ENCODE results near the gene PDXDC1.
"Not testable (repeated sequence)": the region's sequence is repeated elsewhere in the genome, so short reads cannot be mapped to it uniquely, and the experiment has no call there.

PDXDC1 gene

DNA sequence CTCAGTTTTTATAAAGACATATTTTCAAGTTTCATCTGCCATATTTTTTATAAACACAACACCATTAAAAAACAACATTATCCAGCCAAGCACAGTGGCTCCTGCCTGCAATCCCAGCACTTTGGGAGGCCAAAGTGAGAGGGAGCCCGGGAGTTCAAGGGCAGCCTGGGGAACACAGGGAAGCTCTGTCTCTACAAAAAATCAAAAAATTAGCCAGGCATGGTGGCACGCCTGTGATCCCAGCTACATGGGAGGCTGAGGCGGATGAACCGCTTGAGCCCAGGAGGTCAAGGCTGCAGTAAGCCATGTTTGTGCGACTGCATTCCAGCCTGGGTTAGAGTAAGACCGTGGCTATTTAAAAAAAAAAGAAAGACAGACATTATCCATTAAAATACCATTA is 98.3 kb downstream of the PDXDC1 start:
- H3K4me3 ChIP-seq (ENCODE audit: low read depth, low read length) = no peak overlapping the region
- DNase-seq (ENCODE audit: low read depth) = no peak
- TF ChIP-seq, protein P1, sequence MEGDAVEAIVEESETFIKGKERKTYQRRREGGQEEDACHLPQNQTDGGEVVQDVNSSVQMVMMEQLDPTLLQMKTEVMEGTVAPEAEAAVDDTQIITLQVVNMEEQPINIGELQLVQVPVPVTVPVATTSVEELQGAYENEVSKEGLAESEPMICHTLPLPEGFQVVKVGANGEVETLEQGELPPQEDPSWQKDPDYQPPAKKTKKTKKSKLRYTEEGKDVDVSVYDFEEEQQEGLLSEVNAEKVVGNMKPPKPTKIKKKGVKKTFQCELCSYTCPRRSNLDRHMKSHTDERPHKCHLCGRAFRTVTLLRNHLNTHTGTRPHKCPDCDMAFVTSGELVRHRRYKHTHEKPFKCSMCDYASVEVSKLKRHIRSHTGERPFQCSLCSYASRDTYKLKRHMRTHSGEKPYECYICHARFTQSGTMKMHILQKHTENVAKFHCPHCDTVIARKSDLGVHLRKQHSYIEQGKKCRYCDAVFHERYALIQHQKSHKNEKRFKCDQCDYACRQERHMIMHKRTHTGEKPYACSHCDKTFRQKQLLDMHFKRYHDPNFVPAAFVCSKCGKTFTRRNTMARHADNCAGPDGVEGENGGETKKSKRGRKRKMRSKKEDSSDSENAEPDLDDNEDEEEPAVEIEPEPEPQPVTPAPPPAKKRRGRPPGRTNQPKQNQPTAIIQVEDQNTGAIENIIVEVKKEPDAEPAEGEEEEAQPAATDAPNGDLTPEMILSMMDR (conservative IDR thresholded peaks at IDR 0.05; ENCODE audit: low read depth, low read length) = no peak

DNA sequence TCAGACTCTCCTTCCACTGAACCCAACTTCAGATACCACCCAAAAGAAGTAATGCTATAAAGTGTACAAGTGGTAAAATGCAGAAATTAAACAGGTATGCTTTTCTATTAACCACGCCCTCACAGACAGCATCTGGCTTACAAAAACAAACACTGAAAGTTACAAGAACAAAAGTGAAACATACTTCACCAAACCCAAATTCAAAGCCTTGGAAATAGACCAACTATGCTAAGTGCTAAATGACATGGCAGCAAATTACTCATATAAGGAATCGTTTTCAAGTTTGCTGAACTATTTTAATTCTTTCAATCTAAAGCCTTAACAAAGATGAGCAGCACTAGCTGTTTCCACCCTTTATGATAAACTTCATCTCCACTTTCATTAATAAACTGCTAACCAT is 101.3 kb downstream of the PDXDC1 start:
- not testable (repeated sequence) for H3K4me3 ChIP-seq (ENCODE audit: low read depth, low read length); DNase-seq (ENCODE audit: low read depth)

DNA sequence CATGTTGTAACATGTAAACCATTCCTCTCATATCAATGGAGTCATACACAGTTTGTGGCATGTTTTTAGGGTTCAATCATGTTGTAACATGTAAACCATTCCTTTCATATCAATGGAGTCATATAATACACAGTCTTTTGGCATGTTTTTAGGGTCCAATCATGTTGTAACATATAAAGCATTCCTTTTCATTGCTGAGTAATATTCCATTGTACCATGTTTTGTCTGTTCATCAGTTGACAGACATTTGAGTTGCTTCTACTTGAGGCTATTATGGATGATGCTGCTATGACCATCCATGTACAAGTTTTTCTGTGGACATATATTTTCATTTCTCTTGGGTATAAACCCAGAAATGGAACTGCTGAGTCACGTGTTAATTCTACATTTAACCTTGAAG is 106.1 kb downstream of the PDXDC1 start:
- DNase-seq (ENCODE audit: low read depth); H3K4me3 ChIP-seq (ENCODE audit: low read depth, low read length): not testable (repeated sequence)

DNA sequence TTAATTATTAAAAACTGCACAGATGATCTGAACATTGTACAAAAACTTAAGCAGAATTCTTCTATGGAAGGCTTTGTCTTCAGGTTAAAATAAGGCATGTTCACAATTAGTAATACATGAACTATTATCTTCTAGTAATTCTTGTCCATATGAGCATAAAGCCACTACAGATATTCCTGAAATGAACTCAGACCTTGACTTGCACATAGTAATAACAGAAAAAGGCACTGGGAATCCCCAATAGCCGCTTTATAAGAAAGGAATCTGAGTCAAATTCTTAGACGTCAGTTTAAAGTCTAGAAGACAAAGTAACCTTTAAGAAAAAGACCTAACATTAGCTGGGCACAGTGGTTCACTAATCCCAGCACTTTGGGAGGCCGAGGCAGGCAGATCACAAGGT is 108.0 kb downstream of the PDXDC1 start:
- not testable (repeated sequence) for DNase-seq (ENCODE audit: low read depth); H3K4me3 ChIP-seq (ENCODE audit: low read depth, low read length)

DNA sequence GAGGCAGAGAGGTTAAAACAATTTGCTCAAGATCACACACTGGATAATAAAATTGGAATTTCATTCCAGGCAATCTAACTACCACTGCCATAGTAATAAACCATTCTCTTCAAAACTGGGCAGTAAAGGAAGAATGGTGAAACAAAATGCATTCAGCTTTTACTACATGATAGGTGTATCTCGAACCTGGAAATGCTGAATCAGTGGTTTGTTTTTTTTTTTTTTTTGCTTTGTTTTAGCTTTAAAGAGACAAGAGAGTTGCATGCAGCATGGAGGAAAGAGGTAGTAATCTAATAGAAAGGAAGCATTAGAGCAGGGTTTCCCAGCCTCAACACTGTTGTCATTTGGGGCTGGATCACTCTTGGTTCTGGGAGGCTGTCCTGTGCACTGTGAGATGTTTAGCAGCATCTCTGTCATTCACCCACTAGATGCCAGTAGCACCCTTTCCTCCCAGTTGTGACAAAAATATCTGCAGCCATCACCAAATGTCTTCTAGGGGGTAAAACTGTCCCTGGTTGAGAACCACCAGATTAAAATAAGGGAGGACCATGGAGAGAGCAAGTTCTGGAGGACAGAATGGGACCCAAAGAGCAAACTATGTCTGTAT is 115.9 kb downstream of the PDXDC1 start:
- not testable (repeated sequence) for H3K4me3 ChIP-seq (ENCODE audit: low read depth, low read length); DNase-seq (ENCODE audit: low read depth)
- TF ChIP-seq, protein P1 (conservative IDR thresholded peaks at IDR 0.05; ENCODE audit: low read depth, low read length) = peak; percentile 15

DNA sequence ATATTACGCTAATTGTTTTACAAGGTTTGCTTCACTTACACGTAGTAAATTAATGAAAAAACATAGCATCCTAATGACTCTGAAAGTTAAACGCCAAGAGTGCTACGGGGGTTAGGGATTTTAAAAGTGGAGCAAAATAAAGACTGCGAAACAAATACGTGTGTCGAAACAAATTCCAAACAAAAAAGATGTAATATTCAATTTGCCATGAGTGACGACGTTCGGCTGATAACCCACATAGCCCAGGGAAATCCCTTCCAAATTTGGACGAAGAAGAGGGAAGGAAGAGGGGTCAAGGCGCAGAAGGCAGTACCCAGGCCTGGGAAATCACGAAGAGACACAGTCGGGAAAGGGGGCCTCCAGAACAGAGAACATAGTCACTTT is 118.7 kb downstream of the PDXDC1 start:
- not testable (repeated sequence) for DNase-seq (ENCODE audit: low read depth)
- peak overlapping the region; percentile 84 for H3K4me3 ChIP-seq (ENCODE audit: low read depth, low read length)

DNA sequence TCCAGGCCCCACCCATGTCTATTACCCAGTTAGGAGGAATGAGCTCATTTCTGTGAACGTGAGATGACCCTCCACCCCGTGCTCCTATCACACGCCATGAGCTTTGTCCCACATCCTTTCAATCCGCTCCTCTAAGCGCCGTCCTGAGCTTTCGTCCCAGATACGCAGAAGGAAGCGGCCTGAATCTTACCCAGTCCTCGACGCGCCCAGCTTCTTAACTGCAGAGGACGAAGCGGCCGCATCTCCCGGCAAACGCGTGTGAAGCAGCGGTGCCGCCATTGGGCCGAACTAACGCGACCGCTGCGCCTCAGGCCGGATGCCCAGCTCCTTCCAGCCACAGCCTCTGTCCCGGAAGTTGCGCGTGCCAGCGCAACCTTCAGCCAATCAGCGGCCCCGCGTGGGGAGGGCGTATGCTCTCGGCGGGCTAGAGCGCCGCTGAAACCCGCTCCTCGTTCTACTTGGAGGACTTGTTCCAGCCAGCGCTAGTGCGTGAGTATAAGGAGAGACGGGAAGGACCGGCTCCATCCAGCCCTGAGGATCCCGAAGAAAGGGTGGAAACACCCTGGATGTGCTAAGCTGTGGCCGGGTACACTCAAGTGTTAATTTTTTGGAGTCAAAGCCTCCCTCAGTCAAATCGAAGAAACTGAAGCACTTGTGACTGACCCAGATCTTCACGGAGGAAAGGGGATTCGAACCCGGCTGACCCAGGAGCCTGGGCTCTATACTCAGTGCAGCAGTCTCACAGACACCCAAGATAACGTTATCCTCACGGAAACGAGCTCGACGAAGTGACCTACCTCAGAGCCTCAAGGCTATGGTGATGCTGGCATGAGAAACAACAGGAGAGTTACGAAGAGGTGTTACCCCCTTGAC is 119.4 kb downstream of the PDXDC1 start, which contains the start of gene RRN3:
Gene RRN3, minus strand, starts transcription at position 318 of the 873 bp plus-strand sequence. Its CDS starts 39 bp downstream, at position 279.
- peak; percentile 94 for DNase-seq (ENCODE audit: low read depth)
- peak within 1 kb of the TSS; percentile 84 for H3K4me3 ChIP-seq (ENCODE audit: low read depth, low read length)

DNA sequence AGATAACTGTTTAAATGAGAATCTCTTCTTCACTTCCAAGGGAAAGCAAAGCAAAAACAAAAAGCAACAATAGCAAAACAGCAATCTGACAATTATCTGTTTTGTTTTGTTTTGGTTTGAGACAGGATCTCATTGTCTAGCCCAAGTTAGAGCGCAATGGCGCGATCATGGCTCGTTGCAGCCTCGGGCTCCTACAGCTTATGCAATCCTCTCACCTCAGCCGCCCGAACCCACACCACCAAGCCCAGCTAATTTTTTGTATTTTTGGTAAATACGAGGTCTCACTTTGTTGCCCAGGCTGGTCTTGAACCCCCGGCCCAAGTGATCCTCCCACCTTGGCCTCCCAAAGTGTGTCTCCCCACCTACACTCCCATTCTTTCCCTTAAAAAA is 121.8 kb downstream of the PDXDC1 start:
- not testable (repeated sequence) for DNase-seq (ENCODE audit: low read depth); H3K4me3 ChIP-seq (ENCODE audit: low read depth, low read length)

DNA sequence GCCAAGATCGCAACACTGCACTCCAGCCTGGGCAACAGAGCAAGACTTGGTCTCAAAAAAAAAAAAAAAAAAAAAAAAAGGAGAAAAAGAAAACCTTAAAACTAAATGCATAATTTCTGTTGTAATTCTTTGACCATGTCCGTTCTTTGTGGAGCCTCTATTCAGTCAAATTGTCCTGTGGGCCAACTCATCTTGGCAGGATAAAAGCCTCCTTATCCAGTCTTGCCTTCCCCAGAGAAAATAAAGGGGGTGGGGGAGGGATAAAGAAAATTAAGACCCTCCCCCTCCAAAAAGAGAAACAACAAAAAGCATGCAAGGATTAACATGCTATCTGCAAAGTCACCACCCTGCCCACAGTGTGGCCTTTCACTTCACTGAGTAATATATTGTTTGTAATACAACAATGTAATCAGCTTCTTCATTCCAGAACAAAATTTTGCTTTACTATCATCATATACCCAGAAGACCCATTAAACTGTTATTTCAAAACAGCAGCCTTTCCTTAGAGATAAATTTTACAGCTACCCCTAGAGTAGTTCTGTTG is 124.6 kb downstream of the PDXDC1 start:
- not testable (repeated sequence) for DNase-seq (ENCODE audit: low read depth); H3K4me3 ChIP-seq (ENCODE audit: low read depth, low read length)

DNA sequence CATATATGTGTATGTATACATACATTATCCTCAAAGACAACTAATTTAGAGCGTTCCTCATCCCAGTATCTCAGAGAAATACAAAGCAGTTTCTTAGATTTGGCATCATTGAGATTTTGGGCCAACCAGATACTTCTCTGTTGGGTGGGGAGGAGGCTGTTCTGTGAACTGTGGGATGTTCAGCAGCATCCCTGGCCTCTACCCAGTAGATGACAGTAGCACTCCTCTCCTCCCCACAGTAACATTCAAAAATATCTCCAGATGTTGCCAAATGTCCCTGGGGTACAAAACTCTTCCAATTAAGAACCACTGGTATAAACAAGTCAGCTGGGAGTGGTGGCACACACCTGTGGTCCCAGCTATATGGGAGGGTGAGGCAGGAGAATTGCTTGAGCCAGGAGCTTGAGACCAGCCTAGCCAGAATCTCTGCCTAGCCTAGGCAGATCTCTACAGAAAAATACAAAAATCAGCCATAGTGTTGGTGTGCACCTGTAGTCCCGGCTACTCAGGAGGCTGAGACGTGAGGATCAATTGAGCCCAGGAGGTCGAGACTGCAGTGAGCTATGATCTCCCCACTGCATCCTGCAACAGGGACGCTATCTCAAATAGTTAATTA is 125.7 kb downstream of the PDXDC1 start:
- DNase-seq (ENCODE audit: low read depth); H3K4me3 ChIP-seq (ENCODE audit: low read depth, low read length): not testable (repeated sequence)

DNA sequence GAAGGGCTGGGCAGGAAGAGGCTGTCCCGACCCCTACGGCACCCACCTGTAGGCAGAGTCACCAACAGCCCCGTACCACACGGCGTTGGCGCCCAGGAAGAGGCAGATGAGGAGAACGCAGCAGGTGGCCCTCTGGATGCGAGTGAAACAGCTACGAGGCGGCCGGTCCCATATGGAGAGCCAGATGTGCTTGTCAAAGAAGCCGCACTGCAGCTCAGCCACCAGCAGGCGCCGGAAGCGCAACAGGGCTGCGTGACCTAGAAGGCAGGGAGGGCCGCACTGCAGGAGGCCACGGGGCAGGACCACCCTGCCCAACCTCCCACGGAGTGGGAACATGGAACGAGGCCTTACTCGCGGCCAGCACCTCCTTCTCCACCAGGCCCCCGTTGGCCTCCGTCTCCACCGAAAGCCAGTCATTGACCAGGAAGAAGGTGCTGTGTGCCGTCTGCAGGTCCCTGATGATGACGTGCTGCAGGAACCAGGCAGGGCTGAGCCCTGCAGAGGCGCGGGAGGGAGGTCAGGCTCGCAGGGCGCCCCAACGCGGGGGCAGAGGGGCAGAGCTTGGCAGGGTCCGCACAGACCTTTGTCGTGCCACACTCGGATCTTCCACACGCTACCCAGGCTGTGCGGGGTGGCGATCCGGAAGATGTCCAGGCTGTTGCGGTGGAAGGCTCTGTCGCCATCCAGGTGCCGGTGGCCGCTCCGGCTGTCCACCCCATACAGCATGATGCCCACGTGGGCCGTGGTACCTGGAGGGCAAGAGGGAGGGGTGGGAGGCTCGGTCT is 153.0 kb downstream of the PDXDC1 start:
- DNase-seq (ENCODE audit: low read depth); H3K4me3 ChIP-seq (ENCODE audit: low read depth, low read length): not testable (repeated sequence)

DNA sequence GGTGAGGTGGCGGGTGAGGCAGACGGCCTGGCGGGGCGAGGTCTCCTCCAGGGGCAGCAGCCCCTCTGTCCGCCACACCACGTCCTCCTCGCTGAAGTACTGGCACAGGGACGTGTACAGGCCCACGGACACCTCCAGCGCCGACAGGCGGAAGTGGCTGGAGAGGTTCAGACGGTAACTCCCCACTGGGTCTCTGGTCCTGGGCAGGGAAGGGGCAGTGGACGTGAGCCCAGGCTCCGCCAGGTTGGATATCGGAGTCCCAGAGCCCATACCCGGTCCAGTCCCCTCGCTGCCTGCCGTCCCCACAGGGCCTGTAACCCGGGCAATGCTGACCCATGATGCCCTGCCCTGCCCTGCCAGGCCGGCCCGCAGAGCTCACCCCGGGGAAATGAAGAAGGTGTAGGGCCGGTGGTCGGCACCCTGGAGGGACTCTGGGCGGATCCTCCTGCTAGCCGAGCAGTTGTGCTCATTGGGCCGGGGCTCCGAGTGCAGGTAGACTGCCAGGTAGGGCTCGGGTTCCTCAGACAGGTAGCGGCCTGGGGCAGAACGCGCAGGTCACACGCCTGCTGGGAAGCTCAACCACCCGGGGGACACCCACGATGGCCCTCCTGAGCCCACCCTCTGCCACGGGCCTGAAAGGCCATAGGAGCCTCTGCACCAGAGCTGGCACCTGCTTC is 155.6 kb downstream of the PDXDC1 start:
- H3K4me3 ChIP-seq (ENCODE audit: low read depth, low read length); DNase-seq (ENCODE audit: low read depth): not testable (repeated sequence)

DNA sequence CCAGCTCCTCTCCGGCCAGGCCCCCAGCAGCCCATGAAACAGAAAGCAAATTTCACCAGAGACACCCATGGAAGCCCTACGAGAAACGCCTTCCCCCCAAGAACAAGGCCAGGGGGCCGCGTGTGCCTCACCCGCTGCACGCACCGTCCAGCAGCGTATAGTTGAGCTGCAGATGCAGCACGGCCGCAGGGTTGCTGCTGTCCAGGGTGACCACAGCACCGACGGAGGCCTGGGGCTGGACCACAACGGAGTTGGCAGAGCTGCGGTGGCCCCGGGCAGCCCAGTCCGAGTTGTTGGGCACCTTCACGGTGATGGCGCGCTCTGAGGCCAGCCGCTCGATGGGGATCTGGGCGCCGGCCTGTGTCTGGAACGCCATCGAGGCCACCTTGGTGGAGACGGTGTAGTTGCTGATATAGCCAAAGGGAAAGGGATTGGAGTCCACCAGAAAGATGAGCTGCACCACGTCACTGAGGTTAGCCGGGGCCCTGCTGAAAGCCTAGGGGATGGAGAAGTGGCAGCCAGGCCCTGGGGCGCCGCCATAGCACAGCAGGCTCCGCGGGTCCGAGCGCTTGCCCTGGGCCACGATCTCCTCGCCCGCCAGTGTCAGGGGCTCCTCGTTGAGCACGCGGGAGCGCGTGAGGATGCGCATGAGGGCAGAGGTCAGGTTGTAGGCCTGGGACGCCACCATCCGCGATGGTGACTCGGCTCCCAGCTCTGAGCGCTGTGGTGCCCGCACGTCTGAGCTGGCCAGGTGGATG is 156.3 kb downstream of the PDXDC1 start:
- H3K4me3 ChIP-seq (ENCODE audit: low read depth, low read length); DNase-seq (ENCODE audit: low read depth): not testable (repeated sequence)

DNA sequence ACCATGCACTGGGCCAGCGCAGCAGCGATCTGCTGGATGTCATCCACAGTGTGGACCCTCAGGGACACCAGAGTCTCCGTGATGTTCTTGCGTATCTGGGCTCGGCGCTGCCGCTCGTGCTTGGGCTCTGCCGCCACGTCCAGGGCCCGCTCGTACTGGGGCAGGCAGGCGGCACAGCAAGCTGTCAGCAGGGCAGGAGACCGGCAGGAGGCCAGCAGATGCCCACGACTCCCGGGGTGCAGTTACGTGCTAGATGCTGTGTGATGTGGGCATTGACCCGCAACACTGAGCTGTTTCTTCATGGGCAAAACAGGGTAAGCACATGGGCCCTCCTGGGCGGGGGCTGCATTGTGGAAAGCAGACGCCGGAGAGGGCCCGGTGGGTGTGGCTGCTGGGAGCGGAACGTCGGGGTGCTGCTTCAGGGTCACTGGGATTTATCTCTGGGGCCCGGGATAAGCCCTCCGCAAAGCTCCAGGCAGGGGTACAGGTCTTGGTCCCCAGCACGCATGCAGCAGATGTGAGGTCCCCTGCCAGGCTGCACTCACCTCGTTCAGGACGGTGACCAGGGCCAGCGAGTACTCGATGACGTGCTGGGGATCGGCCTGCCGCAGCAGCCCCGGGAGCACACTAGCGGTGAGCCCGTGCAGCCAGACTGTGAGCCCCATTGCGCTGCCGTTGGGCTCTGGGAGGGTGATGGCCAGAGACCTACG is 158.0 kb downstream of the PDXDC1 start:
- not testable (repeated sequence) for H3K4me3 ChIP-seq (ENCODE audit: low read depth, low read length)

More for the DNA sequence above, 158.0 kb downstream of the PDXDC1 start:
- not testable (repeated sequence) for DNase-seq (ENCODE audit: low read depth)
